C1 segment of cervical spinal cord (tissue), 14 donors: Measurements from ENCODE around the gene RINT1.

Experiments used
- DNase-seq, 14 donors: peaks; one replicate each; lab custom pipeline; 2025; lab: John Stamatoyannopoulos, UW

Gene RINT1

GRCh38 chr7:105530546-105530945 lies 1.5 kb upstream of the RINT1 start:
- no peak for DNase-seq

GRCh38 chr7:105532709-105533460 lies 884 bp downstream of the RINT1 start:
- no peak for DNase-seq

- no peak for DNase-seq
Measured at GRCh38 chr7:105538339-105538738, 6.3 kb downstream of the RINT1 start.

- DNase-seq: no peak
Measured at GRCh38 chr7:105559926-105560325, 27.9 kb downstream of the RINT1 start.

- DNase-seq: no peak
Measured at GRCh38 chr7:105565190-105565589, 33.2 kb downstream of the RINT1 start.

GRCh38 chr7:105567024-105567423 lies 35.0 kb downstream of the RINT1 start:
- no peak for DNase-seq

- DNase-seq: no peak
Measured at GRCh38 chr7:105567821-105568220, 35.8 kb downstream of the RINT1 start.

- DNase-seq: no peak
Measured at GRCh38 chr7:105571891-105572290, 39.9 kb downstream of the RINT1 start.

GRCh38 chr7:105577251-105577650 lies 45.2 kb downstream of the RINT1 start:
- no peak for DNase-seq

- no peak for DNase-seq
Measured at GRCh38 chr7:105578496-105578895, 46.5 kb downstream of the RINT1 start.

GRCh38 chr7:105580022-105580740 lies 48.2 kb downstream of the RINT1 start:
- DNase-seq: no peak

- DNase-seq: peak in 12 of 14 donors; percentile 20 to 70 (median 34)
Measured at GRCh38 chr7:105581066-105581811, 49.2 kb downstream of the RINT1 start, which contains the start of gene EFCAB10. Gene EFCAB10 (minus strand): TSS chr7:105581493. CDS start chr7:105581463, 30 bp downstream.

GRCh38 chr7:105583061-105583460 lies 51.1 kb downstream of the RINT1 start:
- no peak for DNase-seq

GRCh38 chr7:105584165-105584564 lies 52.2 kb downstream of the RINT1 start:
- no peak for DNase-seq

GRCh38 chr7:105585850-105586500 lies 54.0 kb downstream of the RINT1 start:
- no peak for DNase-seq

GRCh38 chr7:105587909-105588635 lies 56.1 kb downstream of the RINT1 start:
- no peak for DNase-seq

GRCh38 chr7:105589356-105590077 lies 57.5 kb downstream of the RINT1 start:
- DNase-seq: peak in 12 of 14 donors; percentile 22 to 87 (median 56)

GRCh38 chr7:105590793-105591192 lies 58.8 kb downstream of the RINT1 start:
- DNase-seq: no peak

- DNase-seq: no peak
Measured at GRCh38 chr7:105591522-105591921, 59.5 kb downstream of the RINT1 start.

GRCh38 chr7:105594034-105594433 lies 62.0 kb downstream of the RINT1 start:
- peak in 2 of 14 donors; percentile 44 to 93 for DNase-seq
